RKO (cell line): Measurements from ENCODE around the gene SLIT3.

Source experiments
- DNase-seq: peaks from one replicate; pipeline ENCODE4 v3.0.0-alpha.2; 2016; ENCODE audit warnings: low spot score

SLIT3 gene

GRCh38 chr5:169174923-169175322 is 126.0 kb downstream of the SLIT3 start:
- no peak for DNase-seq

- no peak for DNase-seq
Measured at GRCh38 chr5:169173372-169173771, 127.6 kb downstream of the SLIT3 start.

DNA sequence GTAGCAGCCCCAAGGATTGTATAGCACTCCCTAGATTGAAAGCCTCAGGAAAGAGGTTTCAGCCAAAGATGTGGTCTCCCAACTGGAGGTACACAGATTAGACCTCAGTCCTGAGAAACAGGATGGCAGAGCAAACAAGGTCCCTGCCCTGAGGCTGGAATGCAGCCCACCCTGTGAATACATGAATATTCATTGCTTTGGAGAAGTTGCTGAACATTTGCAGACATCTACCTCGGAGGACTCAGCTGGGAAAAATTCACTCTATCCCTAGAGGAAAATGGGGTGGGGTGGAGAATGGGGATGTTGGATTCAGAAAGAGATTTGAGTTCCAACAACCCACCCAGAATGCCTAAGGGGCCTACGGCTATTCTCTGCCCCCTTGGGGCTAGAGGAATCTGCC is 129.4 kb downstream of the SLIT3 start:
- DNase-seq, result no peak

- DNase-seq, result no peak
Measured at GRCh38 chr5:169169783-169170182, 131.2 kb downstream of the SLIT3 start.

- DNase-seq, result no peak
Measured at GRCh38 chr5:169168280-169168679, 132.7 kb downstream of the SLIT3 start.

- no peak for DNase-seq
Measured at GRCh38 chr5:169166078-169166477, 134.9 kb downstream of the SLIT3 start.

GRCh38 chr5:169165052-169165451 is 135.9 kb downstream of the SLIT3 start:
- no peak for DNase-seq

GRCh38 chr5:169164481-169164925 is 136.4 kb downstream of the SLIT3 start:
- no peak for DNase-seq

- no peak for DNase-seq
Measured at GRCh38 chr5:169162407-169162806, 138.5 kb downstream of the SLIT3 start.

GRCh38 chr5:169161022-169161680 is 139.8 kb downstream of the SLIT3 start:
- no peak for DNase-seq

GRCh38 chr5:169160405-169160901 is 140.5 kb downstream of the SLIT3 start:
- no peak for DNase-seq

- DNase-seq, result no peak
Measured at GRCh38 chr5:169158764-169159163, 142.2 kb downstream of the SLIT3 start.

GRCh38 chr5:169157064-169157463 is 143.9 kb downstream of the SLIT3 start:
- no peak for DNase-seq

DNA sequence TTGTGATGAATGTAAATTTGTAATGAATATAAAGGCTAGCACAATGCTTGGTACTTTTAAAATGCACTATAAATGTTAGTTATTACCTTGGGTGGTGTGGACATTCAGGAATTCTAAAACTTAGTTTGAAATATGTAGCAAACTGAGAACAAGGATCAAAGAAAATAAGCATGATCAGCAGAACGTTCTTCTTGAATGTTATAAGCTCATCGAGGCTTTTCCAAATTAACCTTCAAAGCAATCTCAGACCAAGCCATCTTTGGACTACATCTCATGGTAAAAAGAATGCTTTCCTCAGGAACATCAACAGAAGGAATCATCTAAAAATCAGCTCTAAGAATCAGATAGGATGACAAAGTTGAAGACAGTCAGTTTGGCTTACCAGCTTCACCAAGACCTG is 146.3 kb downstream of the SLIT3 start:
- no peak for DNase-seq

DNA sequence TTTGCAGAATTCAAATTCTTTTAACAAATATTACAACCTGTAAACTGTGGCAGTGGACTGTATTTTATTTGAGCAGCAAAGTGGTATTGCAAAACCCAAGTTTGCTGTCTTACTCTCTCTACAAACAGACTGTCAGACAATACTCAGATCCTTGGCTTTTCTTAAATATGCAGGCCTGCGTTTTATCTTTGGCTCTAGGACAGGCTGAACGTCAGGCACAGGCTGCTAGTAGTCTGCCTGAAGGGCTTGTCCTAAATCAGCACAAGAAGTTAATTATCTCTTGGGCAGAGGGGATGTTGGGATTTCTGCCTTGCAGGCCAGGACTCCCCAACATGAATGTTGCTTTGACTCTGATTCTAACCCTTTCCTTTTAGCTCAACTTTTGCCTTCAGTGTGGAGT is 147.5 kb downstream of the SLIT3 start:
- DNase-seq, result no peak

DNA sequence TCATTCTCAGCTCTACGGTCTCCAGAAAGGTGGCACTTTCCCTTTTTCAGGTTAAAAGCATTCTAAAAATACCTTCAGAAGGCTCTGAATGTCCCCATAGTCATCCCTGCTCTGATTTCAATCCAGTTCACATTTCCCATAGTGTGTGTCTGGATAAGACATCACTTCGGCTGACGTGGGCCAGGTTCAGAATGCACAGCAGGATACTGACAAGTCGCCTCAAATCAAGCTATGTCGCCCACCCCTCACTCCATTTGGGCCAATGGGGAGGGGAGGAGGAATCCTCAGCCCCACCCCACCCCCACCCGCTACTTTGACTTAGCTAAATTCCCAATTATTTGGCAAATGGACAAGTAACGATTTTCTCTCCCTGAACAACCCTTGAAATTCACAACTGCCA is 148.0 kb downstream of the SLIT3 start:
- no peak for DNase-seq

DNA sequence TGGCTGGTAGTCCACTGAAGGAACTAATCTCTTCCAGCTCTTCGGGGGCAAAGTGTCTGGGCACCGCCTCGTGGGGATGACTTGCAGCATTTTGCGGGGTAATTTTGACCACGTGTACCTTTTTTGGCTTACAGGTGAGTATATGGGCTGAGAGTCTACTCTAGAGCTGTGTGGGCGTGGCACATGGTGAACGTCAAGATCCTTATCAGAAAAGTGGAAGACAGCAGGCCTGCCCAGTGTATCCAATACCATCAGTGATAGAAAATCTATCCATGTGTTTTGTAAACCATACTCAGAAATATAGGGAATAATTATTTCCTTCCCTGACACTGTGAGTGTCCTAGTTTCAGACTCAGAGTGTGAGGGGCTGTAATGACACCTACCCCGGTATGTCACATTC is 148.5 kb downstream of the SLIT3 start:
- no peak for DNase-seq

GRCh38 chr5:169151051-169151805 is 149.7 kb downstream of the SLIT3 start:
- no peak for DNase-seq

GRCh38 chr5:169150108-169150507 is 150.8 kb downstream of the SLIT3 start:
- DNase-seq, result no peak

DNA sequence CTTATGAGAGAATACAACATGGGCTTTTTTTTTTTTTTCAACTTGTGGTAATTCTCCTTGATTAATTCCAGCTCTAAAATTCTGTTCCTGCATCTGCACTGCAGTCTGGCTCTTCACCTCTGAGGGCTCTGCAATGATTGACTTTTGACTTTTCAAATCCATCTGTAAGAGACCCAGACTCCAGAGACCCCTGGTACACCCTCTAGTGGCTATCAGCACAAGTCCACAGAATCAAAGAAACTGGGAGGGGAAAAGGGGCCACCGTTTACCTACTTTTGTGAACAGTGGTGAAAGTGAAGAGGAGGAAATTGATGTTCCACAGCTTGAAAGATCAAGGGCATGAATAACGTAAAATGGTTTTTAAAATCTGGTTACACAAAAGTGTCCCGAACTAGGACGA is 151.6 kb downstream of the SLIT3 start:
- DNase-seq, result no peak

GRCh38 chr5:169148138-169148740 is 152.7 kb downstream of the SLIT3 start:
- no peak for DNase-seq

GRCh38 chr5:169147534-169147933 is 153.4 kb downstream of the SLIT3 start:
- no peak for DNase-seq

DNA sequence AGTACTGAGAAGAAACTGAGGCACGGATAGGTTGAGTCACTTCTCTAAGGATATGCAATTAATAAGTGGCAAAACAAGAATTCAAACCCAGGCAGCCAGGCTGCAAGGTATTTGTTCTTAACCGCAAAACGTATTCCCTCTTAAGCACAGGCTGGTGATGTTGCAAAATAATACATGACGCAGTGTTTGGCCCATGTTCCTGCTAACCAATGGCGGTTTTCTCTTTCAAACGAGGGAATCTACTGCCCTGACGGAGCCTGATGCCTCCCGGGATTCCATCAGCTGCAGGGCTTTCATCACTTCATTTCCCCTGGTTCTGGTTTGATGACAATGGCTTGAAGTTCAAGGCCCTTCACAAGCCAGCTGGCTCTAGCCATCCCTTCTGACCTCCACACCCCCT is 154.8 kb downstream of the SLIT3 start:
- no peak for DNase-seq
